BE2C (cell line): ENCODE measurements around the gene MTHFSD.

Experiments used
- DNase-seq: peaks from one replicate; pipeline ENCODE4 v3.0.0-alpha.2; 2020
- H3K27me3 ChIP-seq: fragments of 250-450 bp; sonication (Bioruptor Pico); 2 replicates; pipeline ENCODE4 v1.5.1; 2020; ENCODE audit warnings: mild to moderate bottlenecking
- H3K36me3 ChIP-seq: fragments of 250-450 bp; sonication (Bioruptor Pico); 2 replicates; pipeline ENCODE4 v1.5.1; 2020; ENCODE audit warnings: mild to moderate bottlenecking
- H3K4me1 ChIP-seq: fragments of 250-450 bp; sonication (Bioruptor Pico); 2 replicates; pipeline ENCODE4 v1.5.1; 2020
- H3K4me3 ChIP-seq: 2 replicates; pipeline ENCODE4 v1.5.1; 2011; ENCODE audit warnings: low read depth, low read length
- H3K9me3 ChIP-seq: fragments of 250-450 bp; sonication (Bioruptor Pico); 2 replicates; pipeline ENCODE4 v1.5.1; 2020
- CTCF ChIP-seq: IDR thresholded peaks from 2 replicates; pipeline ENCODE4 v1.5.1; 2012; ENCODE audit warnings: mild to moderate bottlenecking, low read depth, low read length

Gene MTHFSD

GRCh38 chr16:86494565-86495356 is 60.3 kb downstream of the MTHFSD start:
- Histone ChIP-seq H3K27me3 (peaks cover 99% of the 10 kb centered on the region), H3K4me1 (no peaks in the 10 kb centered on the region), H3K4me3 (no peak overlapping the region), H3K36me3 (no peaks in the 10 kb centered on the region), H3K9me3 (no peaks in the 10 kb centered on the region)
- no peak for DNase-seq
- TF ChIP-seq CTCF: no peak

- TF ChIP-seq CTCF: no peak
Observed at GRCh38 chr16:86494039-86494564, 60.9 kb downstream of the MTHFSD start.

GRCh38 chr16:86492961-86493629 is 61.9 kb downstream of the MTHFSD start:
- peaks cover 97% of the 10 kb centered on the region for H3K27me3 ChIP-seq
- H3K4me3 ChIP-seq: no peak overlapping the region
- no peaks in the 10 kb centered on the region for H3K9me3 ChIP-seq
- no peak for TF ChIP-seq CTCF
- no peaks in the 10 kb centered on the region for H3K4me1 ChIP-seq
- DNase-seq: no peak
- no peaks in the 10 kb centered on the region for H3K36me3 ChIP-seq

More at GRCh38 chr16:86494039-86494564, 60.9 kb downstream of the MTHFSD start:
- H3K9me3 ChIP-seq: no peaks in the 10 kb centered on the region
- H3K4me1 ChIP-seq: no peaks in the 10 kb centered on the region
- no peaks in the 10 kb centered on the region for H3K36me3 ChIP-seq
- peaks cover 99% of the 10 kb centered on the region for H3K27me3 ChIP-seq
- no peak overlapping the region for H3K4me3 ChIP-seq
- no peak for DNase-seq

- peaks cover 98% of the 10 kb centered on the region for H3K27me3 ChIP-seq
- no peaks in the 10 kb centered on the region for H3K4me1 ChIP-seq
- no peaks in the 10 kb centered on the region for H3K9me3 ChIP-seq
- no peaks in the 10 kb centered on the region for H3K36me3 ChIP-seq
- H3K4me3 ChIP-seq: no peak overlapping the region
- DNase-seq: no peak
- no peak for TF ChIP-seq CTCF
Observed at GRCh38 chr16:86492267-86492960, 62.6 kb downstream of the MTHFSD start.

GRCh38 chr16:86491640-86492023 is 63.4 kb downstream of the MTHFSD start:
- Histone ChIP-seq H3K27me3 (peaks cover 98% of the 10 kb centered on the region), H3K4me1 (no peaks in the 10 kb centered on the region), H3K9me3 (no peaks in the 10 kb centered on the region), H3K4me3 (no peak overlapping the region), H3K36me3 (no peaks in the 10 kb centered on the region)
- DNase-seq: no peak
- TF ChIP-seq CTCF: no peak
